ENCODE measurements around the gene SFSWAP.

The SFSWAP gene

GRCh38 chr12:131732996-131733615 lies 22.2 kb downstream of the SFSWAP start:
- in situ Hi-C loops (cut with MboI; ENCODE audit: low pct_unique_long_range_greater_than_20kb, low sequenced_read_pairs, unreplicated experiment): no loop called here
- no peak for TF ChIP-seq CTCF (IDR thresholded peaks at IDR 0.05; ENCODE audit: extremely low read depth, insufficient read depth, missing control alignments)
- no peak for DNase-seq (ENCODE audit: low spot score)

- in situ Hi-C loops (cut with MboI; ENCODE audit: low pct_unique_long_range_greater_than_20kb, low sequenced_read_pairs, unreplicated experiment): no loop called here
- no peak for DNase-seq (ENCODE audit: low spot score)
- TF ChIP-seq CTCF (IDR thresholded peaks at IDR 0.05; ENCODE audit: extremely low read depth, insufficient read depth, missing control alignments): no peak
Measured at GRCh38 chr12:131733874-131734273, 23.0 kb downstream of the SFSWAP start.

GRCh38 chr12:131734336-131735152 lies 23.7 kb downstream of the SFSWAP start:
- no peak for TF ChIP-seq CTCF (IDR thresholded peaks at IDR 0.05; ENCODE audit: extremely low read depth, insufficient read depth, missing control alignments)
- in situ Hi-C loops (cut with MboI; ENCODE audit: low pct_unique_long_range_greater_than_20kb, low sequenced_read_pairs, unreplicated experiment): no loop called here
- DNase-seq (ENCODE audit: low spot score): no peak

GRCh38 chr12:131735153-131735456 lies 24.2 kb downstream of the SFSWAP start:
- DNase-seq (ENCODE audit: low spot score): no peak
- no peak for TF ChIP-seq CTCF (IDR thresholded peaks at IDR 0.05; ENCODE audit: extremely low read depth, insufficient read depth, missing control alignments)
- in situ Hi-C loops (cut with MboI; ENCODE audit: low pct_unique_long_range_greater_than_20kb, low sequenced_read_pairs, unreplicated experiment): no loop called here

- DNase-seq (ENCODE audit: low spot score): no peak
- in situ Hi-C loops (cut with MboI; ENCODE audit: low pct_unique_long_range_greater_than_20kb, low sequenced_read_pairs, unreplicated experiment): no loop called here
- no peak for TF ChIP-seq CTCF (IDR thresholded peaks at IDR 0.05; ENCODE audit: extremely low read depth, insufficient read depth, missing control alignments)
Measured at GRCh38 chr12:131735476-131736445, 24.9 kb downstream of the SFSWAP start.

GRCh38 chr12:131736446-131737149 lies 25.7 kb downstream of the SFSWAP start:
- no peak for TF ChIP-seq CTCF (IDR thresholded peaks at IDR 0.05; ENCODE audit: extremely low read depth, insufficient read depth, missing control alignments)
- no peak for DNase-seq (ENCODE audit: low spot score)
- in situ Hi-C loops (cut with MboI; ENCODE audit: low pct_unique_long_range_greater_than_20kb, low sequenced_read_pairs, unreplicated experiment): no loop called here
